GM10266 (cell line): ENCODE results near the gene ZNF280D.

Experiments
- DNase-seq: peaks from one replicate; pipeline ENCODE4 v3.0.0; 2012; ENCODE audit errors: extremely low spot score
- CTCF ChIP-seq: IDR thresholded peaks from 2 replicates; pipeline ENCODE4 v1.5.1; 2012; ENCODE audit warnings: mild to moderate bottlenecking, low read depth; ENCODE audit not compliant: control insufficient read depth, insufficient read depth; ENCODE audit errors: missing control alignments

ZNF280D gene

GRCh38 chr15:56660943-56661342 lies 72.4 kb downstream of the ZNF280D start:
- DNase-seq = no peak
- no peak for TF ChIP-seq CTCF

GRCh38 chr15:56659197-56659596 lies 74.1 kb downstream of the ZNF280D start:
- no peak for TF ChIP-seq CTCF
- DNase-seq = no peak

- TF ChIP-seq CTCF = no peak
- DNase-seq = no peak
These were observed 78.7 kb downstream of the ZNF280D start for GRCh38 chr15:56654624-56655023.

- TF ChIP-seq CTCF = no peak
- DNase-seq = no peak
These were observed 79.1 kb downstream of the ZNF280D start for GRCh38 chr15:56654216-56654615.

- DNase-seq = no peak
- TF ChIP-seq CTCF = no peak
These were observed 79.5 kb downstream of the ZNF280D start for GRCh38 chr15:56653787-56654186.

- no peak for TF ChIP-seq CTCF
These were observed 80.2 kb downstream of the ZNF280D start for GRCh38 chr15:56653107-56653506.

GRCh38 chr15:56648311-56648710 lies 85.0 kb downstream of the ZNF280D start:
- DNase-seq = no peak
- TF ChIP-seq CTCF = no peak

More at GRCh38 chr15:56653107-56653506, 80.2 kb downstream of the ZNF280D start:
- DNase-seq = no peak
